ENCODE measurements around the gene FKBP1B. TPM values are rescaled to one million over a fixed set of nuclear protein-coding genes. Genes with fewer than 3 reads are reported as not detected.
A peak's percentile ranks its signal among the peaks of the same experiment; 100 is the strongest.

FKBP1B gene
- total RNA-seq = 1 to 10 TPM in 1 of 5 experiments, not detected in 4; 2.7 TPM
- not detected for polyA plus RNA-seq
- not detected for total RNA-seq

DNA sequence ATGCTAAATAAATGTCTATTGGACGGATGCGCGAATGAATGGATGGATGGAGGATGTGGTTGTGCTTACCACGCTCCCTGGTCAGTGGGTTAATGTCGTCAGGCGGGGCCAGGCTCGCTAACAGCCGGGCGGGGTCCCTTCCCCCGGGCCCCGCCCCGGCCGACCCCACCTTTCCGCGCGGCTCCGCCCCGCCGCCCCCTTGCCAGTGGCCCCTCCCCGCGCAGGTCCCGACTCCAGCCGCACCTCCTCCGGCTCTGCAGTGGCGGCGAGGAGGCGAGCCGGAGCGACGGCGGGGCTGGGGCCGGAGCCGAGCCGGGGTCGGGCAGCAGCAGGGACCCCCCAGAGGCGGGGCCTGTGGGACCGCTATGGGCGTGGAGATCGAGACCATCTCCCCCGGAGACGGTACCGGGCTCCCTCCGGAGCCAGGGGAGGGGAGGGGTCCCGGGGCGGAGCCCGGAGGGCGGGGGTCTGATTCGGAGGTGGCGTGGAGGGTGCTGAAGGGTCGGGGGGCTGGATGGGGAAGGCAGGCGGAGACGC lies at the start of gene FKBP1B:
Gene FKBP1B, plus strand, starts transcription at position 257 of the 537 bp plus-strand sequence. Its CDS starts 109 bp downstream, at position 366.
- Mint-ChIP-seq H3K36me3 (peaks cover 0 to 5% (median 0%) of the 10 kb centered on the region in 5 donors), H3K9me3 (peaks cover 0 to 2% (median 0%) of the 10 kb centered on the region in 11 donors), H3K27me3 (peaks cover 11 to 22% (median 18%) of the 10 kb centered on the region in 5 donors), H3K4me1 (peaks cover 17 to 38% (median 30%) of the 10 kb centered on the region in 7 donors), H3K4me3 (peak within 1 kb of the TSS in 5 of 10 donors; percentile 85 to 94 (median 89)), H3K27ac (peak within 1 kb of the TSS in 2 of 9 donors; percentile 50 to 52)
- Histone ChIP-seq H3K4me3 (ENCODE audit: low read length) (peak within 1 kb of the TSS; percentile 47), H3K36me3 (ENCODE audit: control insufficient read depth in 2 of 3, insufficient read depth in 3 of 3, low read length in 3 of 3) (peaks cover 0 to 3% (median 0%) of the 10 kb centered on the region in 3 experiments), H3K27me3 (ENCODE audit: control insufficient read depth in 2 of 2, insufficient read depth in 2 of 2, low read length in 2 of 2) (peaks cover 0 to 8% of the 10 kb centered on the region in 2 donors), H3K9me3 (ENCODE audit: control insufficient read depth in 2 of 3, low read length in 3 of 3) (no peaks in the 10 kb centered on the region), H3K27ac (ENCODE audit: low read depth, low read length) (no peak within 1 kb of the TSS), H3K4me1 (ENCODE audit: control insufficient read depth in 2 of 2, insufficient read depth in 2 of 2, low read length in 2 of 2) (peaks cover 0 to 4% of the 10 kb centered on the region in 2 donors)
- intact Hi-C loops (cut with micrococcal nuclease) = loop anchor here in 1 of 2 donors (5.0 kb wide), 1 partner anchor 73 kb away; the partner anchor contains the start of genes FAM228B and PFN4
- ATAC-seq (no peak), DNase-seq (peak in 4 of 9 donors; percentile 1 to 72 (median 22))
- ChIA-PET CTCF (no interaction called here), POLR2A (interaction anchor here (1.2 to 1.7 kb wide), 3 partner anchors 26 to 124 kb away, joined by 4 to 6 read pairs (median 5); partner anchors contain the start of genes ATAD2B and SF3B6)

DNA sequence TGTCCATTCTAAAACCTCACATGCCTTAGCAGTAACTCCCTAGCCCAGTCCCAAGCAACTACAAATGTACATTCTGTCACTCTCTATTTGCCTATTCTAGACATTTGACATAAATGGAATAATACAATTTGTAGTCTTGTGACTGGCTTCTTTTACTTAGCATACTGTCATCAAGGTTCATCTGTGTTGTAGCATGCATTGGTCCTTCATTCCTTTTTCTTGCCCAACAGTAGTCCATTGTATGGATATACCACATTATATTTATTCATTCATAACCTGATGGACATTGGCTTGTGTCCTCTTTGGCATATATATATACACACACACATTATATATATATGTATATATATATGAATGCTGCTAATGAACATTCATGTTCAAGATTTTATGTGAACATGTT lies 41.8 kb upstream of the FKBP1B start:
- H3K27me3 ChIP-seq (ENCODE audit: control insufficient read depth in 2 of 2, insufficient read depth in 2 of 2, low read length in 2 of 2) = peaks cover 0 to 9% of the 10 kb centered on the region in 2 donors
- CTCF ChIA-PET = no interaction called here
- no peak overlapping the region for H3K27ac ChIP-seq (ENCODE audit: low read depth, low read length)
- Mint-ChIP-seq H3K27ac (no peak overlapping the region), H3K9me3 (no peaks in the 10 kb centered on the region), H3K4me1 (peaks cover 0 to 10% (median 3%) of the 10 kb centered on the region in 7 donors), H3K4me3 (no peak overlapping the region), H3K36me3 (peaks cover 0 to 5% (median 0%) of the 10 kb centered on the region in 5 donors), H3K27me3 (peaks cover 26 to 39% (median 33%) of the 10 kb centered on the region in 5 donors)
- H3K4me3 ChIP-seq (ENCODE audit: low read length) = no peak overlapping the region
- intact Hi-C loops (cut with micrococcal nuclease) = no loop called here
- POLR2A ChIA-PET = interaction anchor here (1.0 kb wide), 1 partner anchor 82 kb away, joined by 3 read pairs; no protein-coding TSS in a partner anchor
- no peak for DNase-seq
- no peak for ATAC-seq
- no peaks in the 10 kb centered on the region for H3K9me3 ChIP-seq (ENCODE audit: control insufficient read depth in 2 of 3, low read length in 3 of 3)
- H3K4me1 ChIP-seq (ENCODE audit: control insufficient read depth in 2 of 2, insufficient read depth in 2 of 2, low read length in 2 of 2) = no peaks in the 10 kb centered on the region
- H3K36me3 ChIP-seq (ENCODE audit: control insufficient read depth in 2 of 3, insufficient read depth in 3 of 3, low read length in 3 of 3) = peaks cover 0 to 3% (median 0%) of the 10 kb centered on the region in 3 experiments

DNA sequence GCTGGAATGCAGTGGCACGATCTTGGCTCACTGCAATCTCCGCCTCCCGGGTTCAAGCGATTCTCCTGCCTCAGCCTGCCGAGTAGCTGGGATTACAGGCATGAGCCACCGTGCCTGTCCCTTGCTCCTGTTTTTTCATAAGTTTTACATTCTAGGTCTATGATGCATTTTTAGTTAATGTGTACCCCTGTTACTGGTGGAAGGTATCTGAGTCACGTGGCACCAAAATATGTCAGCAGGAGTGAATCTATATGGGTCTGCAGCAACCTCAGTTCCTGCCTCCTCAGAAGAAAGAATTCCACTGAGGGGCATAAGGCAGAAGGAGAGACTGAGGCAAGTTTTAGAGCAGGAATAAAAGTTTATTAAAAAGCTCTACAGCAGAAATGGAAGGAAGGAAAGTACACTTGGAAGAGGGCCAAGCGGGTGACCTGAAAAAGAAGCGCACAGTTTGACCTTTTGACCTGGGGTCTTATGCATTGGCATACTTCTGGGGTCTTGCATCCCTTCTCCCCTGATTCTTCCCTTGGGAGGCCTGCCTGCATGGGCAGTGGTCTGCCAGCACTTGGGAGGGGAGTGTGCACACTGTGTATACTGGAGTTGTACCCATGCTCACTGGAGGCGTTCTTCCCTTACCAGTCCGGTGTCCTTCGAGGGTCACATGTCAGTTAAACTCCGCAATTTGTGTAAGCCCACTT lies 40.7 kb upstream of the FKBP1B start:
- Histone ChIP-seq H3K36me3 (ENCODE audit: control insufficient read depth in 2 of 3, insufficient read depth in 3 of 3, low read length in 3 of 3) (no peaks in the 10 kb centered on the region), H3K4me3 (ENCODE audit: low read length) (no peak overlapping the region), H3K4me1 (ENCODE audit: control insufficient read depth in 2 of 2, insufficient read depth in 2 of 2, low read length in 2 of 2) (no peaks in the 10 kb centered on the region), H3K9me3 (ENCODE audit: control insufficient read depth in 2 of 3, low read length in 3 of 3) (no peaks in the 10 kb centered on the region), H3K27me3 (ENCODE audit: control insufficient read depth in 2 of 2, insufficient read depth in 2 of 2, low read length in 2 of 2) (peaks cover 0 to 9% of the 10 kb centered on the region in 2 donors), H3K27ac (ENCODE audit: low read depth, low read length) (no peak overlapping the region)
- H3K27me3 Mint-ChIP-seq = peaks cover 27 to 48% (median 36%) of the 10 kb centered on the region in 5 donors
- no peak for ATAC-seq
- CTCF ChIA-PET = no interaction called here
- peaks cover 0 to 10% (median 3%) of the 10 kb centered on the region in 7 donors for H3K4me1 Mint-ChIP-seq
- no peaks in the 10 kb centered on the region for H3K9me3 Mint-ChIP-seq
- POLR2A ChIA-PET = no interaction called here
- no peak overlapping the region for H3K27ac Mint-ChIP-seq
- peaks cover 0 to 4% (median 0%) of the 10 kb centered on the region in 5 donors for H3K36me3 Mint-ChIP-seq
- peak overlapping the region in 2 of 10 donors; percentile 0 to 15 for H3K4me3 Mint-ChIP-seq
- intact Hi-C loops (cut with micrococcal nuclease) = no loop called here
- no peak for DNase-seq

GRCh38 chr2:24009367-24009679 lies 40.2 kb upstream of the FKBP1B start:
- no peaks in the 10 kb centered on the region for H3K9me3 ChIP-seq (ENCODE audit: control insufficient read depth in 2 of 3, low read length in 3 of 3)
- intact Hi-C loops (cut with micrococcal nuclease) = no loop called here
- peak overlapping the region in 1 of 10 donors; percentile 15 for H3K4me3 Mint-ChIP-seq
- peaks cover 0 to 5% (median 0%) of the 10 kb centered on the region in 5 donors for H3K36me3 Mint-ChIP-seq
- ChIA-PET POLR2A (no interaction called here), CTCF (no interaction called here)
- peaks cover 0 to 10% (median 3%) of the 10 kb centered on the region in 7 donors for H3K4me1 Mint-ChIP-seq
- no peak overlapping the region for H3K4me3 ChIP-seq (ENCODE audit: low read length)
- no peak overlapping the region for H3K27ac Mint-ChIP-seq
- H3K27me3 ChIP-seq (ENCODE audit: control insufficient read depth in 2 of 2, insufficient read depth in 2 of 2, low read length in 2 of 2) = peaks cover 0 to 9% of the 10 kb centered on the region in 2 donors
- no peaks in the 10 kb centered on the region for H3K9me3 Mint-ChIP-seq
- H3K4me1 ChIP-seq (ENCODE audit: control insufficient read depth in 2 of 2, insufficient read depth in 2 of 2, low read length in 2 of 2) = no peaks in the 10 kb centered on the region
- H3K27ac ChIP-seq (ENCODE audit: low read depth, low read length) = no peak overlapping the region
- ATAC-seq (no peak), DNase-seq (no peak)
- peaks cover 28 to 48% (median 36%) of the 10 kb centered on the region in 5 donors for H3K27me3 Mint-ChIP-seq
- H3K36me3 ChIP-seq (ENCODE audit: control insufficient read depth in 2 of 3, insufficient read depth in 3 of 3, low read length in 3 of 3) = no peaks in the 10 kb centered on the region

DNA sequence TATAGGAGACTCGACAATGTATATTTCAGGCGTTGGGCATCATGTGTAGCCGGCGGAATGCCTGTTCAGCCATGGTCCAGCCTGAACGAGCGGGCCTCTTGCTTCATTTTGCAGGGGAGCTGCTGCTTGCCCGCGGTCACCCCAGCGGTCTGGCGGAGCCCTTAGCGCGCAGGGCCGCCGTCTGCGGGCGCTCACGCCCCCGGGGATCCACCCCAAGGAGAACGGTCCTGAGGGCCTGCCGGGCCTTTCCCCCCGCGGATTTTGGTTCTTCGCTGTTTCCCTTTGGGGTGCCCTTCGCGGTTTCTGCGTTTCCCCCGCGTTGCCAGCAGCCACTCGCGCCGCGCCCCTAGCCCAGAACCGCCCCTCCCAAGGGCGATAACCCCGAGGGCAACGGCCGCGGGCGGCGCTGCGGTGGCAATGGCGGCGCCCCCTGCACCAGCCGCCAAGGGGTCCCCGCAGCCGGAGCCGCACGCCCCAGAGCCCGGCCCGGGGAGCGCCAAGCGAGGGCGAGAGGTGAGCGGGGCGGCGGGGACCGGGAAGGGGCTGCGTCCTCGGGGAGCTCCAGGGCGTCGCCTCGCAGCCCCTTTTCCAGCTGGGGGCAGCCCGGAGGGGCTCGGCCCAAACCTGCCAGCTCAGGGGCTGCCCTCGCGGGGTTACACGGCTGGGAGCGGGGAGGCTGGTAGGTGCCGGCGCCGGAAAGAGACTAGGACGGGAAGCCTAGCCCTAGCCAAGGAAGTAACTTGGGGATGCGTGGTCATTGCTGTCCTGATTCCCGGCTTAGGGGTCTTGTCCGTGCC lies 39.7 kb upstream of the FKBP1B start, which contains the start of gene MFSD2B:
Gene MFSD2B, plus strand, starts transcription at position 406 of the 797 bp plus-strand sequence. Its CDS starts 12 bp downstream, at position 418.
- Mint-ChIP-seq H3K4me1 (peaks cover 0 to 10% (median 3%) of the 10 kb centered on the region in 7 donors), H3K27me3 (peaks cover 32 to 48% (median 38%) of the 10 kb centered on the region in 5 donors), H3K9me3 (no peaks in the 10 kb centered on the region), H3K4me3 (peak within 1 kb of the TSS in 1 of 10 donors; percentile 33), H3K36me3 (peaks cover 0 to 8% (median 0%) of the 10 kb centered on the region in 5 donors), H3K27ac (no peak within 1 kb of the TSS)
- no peak for DNase-seq
- POLR2A ChIA-PET = no interaction called here
- ATAC-seq = peak; percentile 42
- no peaks in the 10 kb centered on the region for H3K4me1 ChIP-seq (ENCODE audit: control insufficient read depth in 2 of 2, insufficient read depth in 2 of 2, low read length in 2 of 2)
- H3K27ac ChIP-seq (ENCODE audit: low read depth, low read length) = no peak within 1 kb of the TSS
- no peaks in the 10 kb centered on the region for H3K9me3 ChIP-seq (ENCODE audit: control insufficient read depth in 2 of 3, low read length in 3 of 3)
- H3K36me3 ChIP-seq (ENCODE audit: control insufficient read depth in 2 of 3, insufficient read depth in 3 of 3, low read length in 3 of 3) = no peaks in the 10 kb centered on the region
- CTCF ChIA-PET = no interaction called here
- intact Hi-C loops (cut with micrococcal nuclease) = no loop called here
- H3K4me3 ChIP-seq (ENCODE audit: low read length) = no peak within 1 kb of the TSS
- H3K27me3 ChIP-seq (ENCODE audit: control insufficient read depth in 2 of 2, insufficient read depth in 2 of 2, low read length in 2 of 2) = peaks cover 0 to 9% of the 10 kb centered on the region in 2 donors

- H3K4me1 Mint-ChIP-seq = peaks cover 0 to 10% (median 3%) of the 10 kb centered on the region in 7 donors
Observed at GRCh38 chr2:24010477-24011249, 38.9 kb upstream of the FKBP1B start.

More at GRCh38 chr2:24010477-24011249, 38.9 kb upstream of the FKBP1B start:
- H3K27ac ChIP-seq (ENCODE audit: low read depth, low read length) = no peak overlapping the region
- Mint-ChIP-seq H3K4me3 (peak overlapping the region in 1 of 10 donors; percentile 33), H3K36me3 (peaks cover 0 to 8% (median 0%) of the 10 kb centered on the region in 5 donors), H3K9me3 (no peaks in the 10 kb centered on the region), H3K27me3 (peaks cover 32 to 48% (median 38%) of the 10 kb centered on the region in 5 donors), H3K27ac (no peak overlapping the region)
- no peak overlapping the region for H3K4me3 ChIP-seq (ENCODE audit: low read length)
- ChIA-PET CTCF (no interaction called here), POLR2A (no interaction called here)
- intact Hi-C loops (cut with micrococcal nuclease) = no loop called here
- peaks cover 0 to 9% of the 10 kb centered on the region in 2 donors for H3K27me3 ChIP-seq (ENCODE audit: control insufficient read depth in 2 of 2, insufficient read depth in 2 of 2, low read length in 2 of 2)
- ATAC-seq = peak; percentile 31
- H3K4me1 ChIP-seq (ENCODE audit: control insufficient read depth in 2 of 2, insufficient read depth in 2 of 2, low read length in 2 of 2) = no peaks in the 10 kb centered on the region
- no peak for DNase-seq
- H3K9me3 ChIP-seq (ENCODE audit: control insufficient read depth in 2 of 3, low read length in 3 of 3) = no peaks in the 10 kb centered on the region
- H3K36me3 ChIP-seq (ENCODE audit: control insufficient read depth in 2 of 3, insufficient read depth in 3 of 3, low read length in 3 of 3) = no peaks in the 10 kb centered on the region

Measured in naive thymus-derived CD4-positive, alpha-beta T cell (primary cell).